OCI-LY1 (cell line): ENCODE results near the gene KRTAP9-2.

Experiments
- H2AFZ ChIP-seq: fragments of 200-600 bp; sonication (generic), shearing (Covaris generic); 2 replicates; pipeline ENCODE4 v1.6.0; 2014; ENCODE audit warnings: antibody characterized with exemption, mild to moderate bottlenecking, low read length
- H3F3A ChIP-seq: fragments of 200-600 bp; sonication (generic), shearing (Covaris generic); 2 replicates; pipeline ENCODE4 v1.6.0; 2014; ENCODE audit warnings: mild to moderate bottlenecking, antibody characterized with exemption, low read length, moderate library complexity; ENCODE audit not compliant: insufficient read depth
- H3K27ac ChIP-seq: fragments of 200-600 bp; sonication (generic); 2 replicates; pipeline ENCODE4 v1.5.1; 2014; ENCODE audit warnings: low read length, mixed run types, mild to moderate bottlenecking, low read depth; ENCODE audit not compliant: poor library complexity, severe bottlenecking
- H3K27me3 ChIP-seq: fragments of 200-600 bp; sonication (generic); 2 replicates; pipeline ENCODE4 v1.6.0; 2014; ENCODE audit warnings: antibody characterized with exemption, mild to moderate bottlenecking, low read length, moderate library complexity; ENCODE audit not compliant: insufficient read depth
- H3K36me3 ChIP-seq: fragments of 200-600 bp; sonication (generic); 2 replicates; pipeline ENCODE4 v1.6.1; 2014; ENCODE audit warnings: mild to moderate bottlenecking, antibody characterized with exemption, low read length, moderate library complexity, mixed read lengths; ENCODE audit not compliant: insufficient read depth
- H3K4me1 ChIP-seq: fragments of 200-600 bp; sonication (generic); 2 replicates; pipeline ENCODE4 v1.5.1; 2014; ENCODE audit warnings: mild to moderate bottlenecking, low read length, moderate library complexity; ENCODE audit not compliant: insufficient read depth, severe bottlenecking
- H3K4me2 ChIP-seq: fragments of 200-600 bp; sonication (generic), shearing (Covaris generic); 2 replicates; pipeline ENCODE4 v1.6.1; 2014; ENCODE audit warnings: low read length
- H3K4me3 ChIP-seq: fragments of 200-600 bp; sonication (generic); 2 replicates; pipeline ENCODE4 v1.5.1; 2014; ENCODE audit warnings: low read length, low read depth, mild to moderate bottlenecking, mixed read lengths; ENCODE audit not compliant: poor library complexity, severe bottlenecking
- H3K79me2 ChIP-seq: fragments of 200-600 bp; shearing (Covaris generic); 2 replicates; pipeline ENCODE4 v1.6.1; 2016; ENCODE audit warnings: mixed run types, low read length, mixed read lengths; ENCODE audit not compliant: insufficient read depth
- H3K9ac ChIP-seq: fragments of 200-600 bp; sonication (generic), shearing (Covaris generic); 2 replicates; pipeline ENCODE4 v1.6.1; 2014; ENCODE audit warnings: mild to moderate bottlenecking, low read length, mixed read lengths
- H3K9me2 ChIP-seq: fragments of 200-600 bp; sonication (generic), shearing (Covaris generic); 2 replicates; pipeline ENCODE4 v1.6.1; 2014; ENCODE audit warnings: low read depth, mild to moderate bottlenecking, low read length, mixed read lengths
- H3K9me3 ChIP-seq: fragments of 200-600 bp; shearing (Covaris generic); 2 replicates; pipeline ENCODE4 v1.6.1; 2014; ENCODE audit warnings: low read length, mixed read lengths
- H4K20me1 ChIP-seq: fragments of 200-600 bp; sonication (generic), shearing (Covaris generic); 2 replicates; pipeline ENCODE4 v1.6.0; 2016; ENCODE audit warnings: mild to moderate bottlenecking, low read length; ENCODE audit not compliant: insufficient read depth
- EZH2 ChIP-seq: fragments of 200-600 bp; sonication (generic), shearing (Covaris generic); IDR thresholded peaks from 2 replicates; pipeline ENCODE4 v1.8.0; 2017; ENCODE audit warnings: borderline replicate concordance, mixed run types, mild to moderate bottlenecking, antibody characterized with exemption, low read length, moderate library complexity, mixed read lengths
- TF ChIP-seq, protein P1 (sequence below): fragments of 200-600 bp; sonication (generic), shearing (Covaris generic); IDR thresholded peaks from 2 replicates; pipeline ENCODE4 v1.5.1; 2017; ENCODE audit warnings: mild to moderate bottlenecking, antibody characterized with exemption, low read length, moderate library complexity, mixed read lengths

KRTAP9-2 gene

DNA sequence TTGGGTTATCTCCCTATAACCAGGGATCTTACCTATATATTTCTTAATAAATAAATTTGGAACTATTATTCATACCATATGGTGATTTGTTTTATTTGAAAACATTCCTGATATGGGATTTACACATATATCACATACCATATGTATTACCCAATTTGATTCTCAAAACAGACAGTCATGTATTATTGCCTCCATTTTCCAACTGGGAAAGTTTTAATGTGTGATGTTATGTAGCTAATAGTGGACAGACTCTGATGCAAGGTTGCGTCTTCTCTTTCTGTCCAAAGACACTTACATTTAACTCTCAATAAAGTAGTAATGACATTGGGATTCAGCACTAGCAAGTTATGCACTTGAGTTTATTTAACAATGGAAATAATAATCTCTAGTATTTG, 29.8 kb downstream of the KRTAP9-2 start:
- H3K79me2 ChIP-seq, result no peaks in the 10 kb centered on the region
- no peaks in the 10 kb centered on the region for H3K36me3 ChIP-seq
- H3K9me2 ChIP-seq, result no peaks in the 10 kb centered on the region
- no peak overlapping the region for H2AFZ ChIP-seq
- H4K20me1 ChIP-seq, result no peaks in the 10 kb centered on the region
- H3K4me2 ChIP-seq, result no peak overlapping the region
- H3F3A ChIP-seq, result no peaks in the 10 kb centered on the region
- TF ChIP-seq EZH2, result no peak
- TF ChIP-seq, protein P1, sequence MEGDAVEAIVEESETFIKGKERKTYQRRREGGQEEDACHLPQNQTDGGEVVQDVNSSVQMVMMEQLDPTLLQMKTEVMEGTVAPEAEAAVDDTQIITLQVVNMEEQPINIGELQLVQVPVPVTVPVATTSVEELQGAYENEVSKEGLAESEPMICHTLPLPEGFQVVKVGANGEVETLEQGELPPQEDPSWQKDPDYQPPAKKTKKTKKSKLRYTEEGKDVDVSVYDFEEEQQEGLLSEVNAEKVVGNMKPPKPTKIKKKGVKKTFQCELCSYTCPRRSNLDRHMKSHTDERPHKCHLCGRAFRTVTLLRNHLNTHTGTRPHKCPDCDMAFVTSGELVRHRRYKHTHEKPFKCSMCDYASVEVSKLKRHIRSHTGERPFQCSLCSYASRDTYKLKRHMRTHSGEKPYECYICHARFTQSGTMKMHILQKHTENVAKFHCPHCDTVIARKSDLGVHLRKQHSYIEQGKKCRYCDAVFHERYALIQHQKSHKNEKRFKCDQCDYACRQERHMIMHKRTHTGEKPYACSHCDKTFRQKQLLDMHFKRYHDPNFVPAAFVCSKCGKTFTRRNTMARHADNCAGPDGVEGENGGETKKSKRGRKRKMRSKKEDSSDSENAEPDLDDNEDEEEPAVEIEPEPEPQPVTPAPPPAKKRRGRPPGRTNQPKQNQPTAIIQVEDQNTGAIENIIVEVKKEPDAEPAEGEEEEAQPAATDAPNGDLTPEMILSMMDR, result no peak
- H3K9ac ChIP-seq, result no peak overlapping the region
- H3K27me3 ChIP-seq, result no peaks in the 10 kb centered on the region
- H3K4me1 ChIP-seq, result no peaks in the 10 kb centered on the region
- no peak overlapping the region for H3K4me3 ChIP-seq
- no peak overlapping the region for H3K27ac ChIP-seq
- no peaks in the 10 kb centered on the region for H3K9me3 ChIP-seq

DNA sequence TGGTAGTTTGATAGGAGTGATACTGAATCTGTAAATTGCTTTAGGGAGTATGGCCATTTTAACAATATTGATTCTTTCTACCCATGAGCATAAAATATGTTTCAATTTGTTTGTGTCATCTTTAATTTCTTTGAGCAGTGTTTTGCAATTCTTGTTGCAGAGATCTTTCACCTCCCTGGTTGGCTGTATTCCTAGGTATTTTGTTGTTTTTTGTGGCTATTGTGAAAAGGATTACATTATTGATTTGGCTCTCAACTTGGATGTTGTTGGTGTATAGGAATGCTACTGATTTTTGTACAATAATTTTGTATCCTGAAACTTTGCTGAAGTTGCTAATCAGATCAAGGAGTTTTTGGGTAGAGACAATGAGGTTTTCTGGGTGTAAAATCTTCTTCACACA, 32.0 kb downstream of the KRTAP9-2 start:
- H3K79me2 ChIP-seq, result no peaks in the 10 kb centered on the region
- H4K20me1 ChIP-seq, result no peaks in the 10 kb centered on the region
- H3K9me3 ChIP-seq, result no peaks in the 10 kb centered on the region
- TF ChIP-seq, protein P1, result no peak
- no peak for TF ChIP-seq EZH2
- H3K9me2 ChIP-seq, result no peaks in the 10 kb centered on the region
- no peaks in the 10 kb centered on the region for H3K27me3 ChIP-seq
- H3K27ac ChIP-seq, result no peak overlapping the region
- no peak overlapping the region for H2AFZ ChIP-seq
- H3K36me3 ChIP-seq, result no peaks in the 10 kb centered on the region
- no peak overlapping the region for H3K4me3 ChIP-seq
- H3K4me2 ChIP-seq, result no peak overlapping the region
- no peaks in the 10 kb centered on the region for H3F3A ChIP-seq
- no peaks in the 10 kb centered on the region for H3K4me1 ChIP-seq
- H3K9ac ChIP-seq, result no peak overlapping the region

DNA sequence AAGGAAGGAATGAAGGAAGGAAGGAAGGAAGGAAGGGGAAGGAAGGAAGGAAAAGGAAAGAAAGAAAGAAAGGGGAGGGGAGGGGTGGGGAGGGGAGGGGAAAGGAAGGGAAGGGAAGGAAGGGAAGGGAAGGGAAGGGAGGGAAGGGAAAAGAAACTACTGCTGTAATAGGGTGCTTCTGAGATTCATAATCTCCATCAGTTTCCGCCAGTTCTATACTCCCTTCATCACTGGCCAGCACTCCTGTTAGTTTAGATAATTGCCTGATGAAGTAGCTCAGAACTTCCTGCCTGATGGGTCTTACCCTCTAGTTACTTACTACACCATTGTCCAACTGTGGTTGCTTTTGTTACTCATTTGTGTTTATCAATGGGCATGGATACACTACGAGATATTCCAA, 36.8 kb downstream of the KRTAP9-2 start:
- H3F3A ChIP-seq, result no peaks in the 10 kb centered on the region
- H4K20me1 ChIP-seq, result no peaks in the 10 kb centered on the region
- H3K27me3 ChIP-seq, result no peaks in the 10 kb centered on the region
- no peak overlapping the region for H3K27ac ChIP-seq
- no peak overlapping the region for H3K4me2 ChIP-seq
- no peak overlapping the region for H3K9ac ChIP-seq
- no peaks in the 10 kb centered on the region for H3K9me2 ChIP-seq
- TF ChIP-seq, protein P1, result no peak
- no peak for TF ChIP-seq EZH2
- H3K4me3 ChIP-seq, result no peak overlapping the region
- H3K36me3 ChIP-seq, result no peaks in the 10 kb centered on the region
- no peaks in the 10 kb centered on the region for H3K4me1 ChIP-seq
- no peak overlapping the region for H2AFZ ChIP-seq
- no peaks in the 10 kb centered on the region for H3K9me3 ChIP-seq
- H3K79me2 ChIP-seq, result no peaks in the 10 kb centered on the region
